SIG-M5 (cell line): ENCODE data around the gene MC1R.
"Not testable (repeated sequence)": the region's sequence is repeated elsewhere in the genome, so short reads cannot be mapped to it uniquely, and the experiment has no call there.

Source experiments
- DNase-seq: peaks from one replicate; lab custom pipeline; 2025; lab: John Stamatoyannopoulos, UW

MC1R gene

DNA sequence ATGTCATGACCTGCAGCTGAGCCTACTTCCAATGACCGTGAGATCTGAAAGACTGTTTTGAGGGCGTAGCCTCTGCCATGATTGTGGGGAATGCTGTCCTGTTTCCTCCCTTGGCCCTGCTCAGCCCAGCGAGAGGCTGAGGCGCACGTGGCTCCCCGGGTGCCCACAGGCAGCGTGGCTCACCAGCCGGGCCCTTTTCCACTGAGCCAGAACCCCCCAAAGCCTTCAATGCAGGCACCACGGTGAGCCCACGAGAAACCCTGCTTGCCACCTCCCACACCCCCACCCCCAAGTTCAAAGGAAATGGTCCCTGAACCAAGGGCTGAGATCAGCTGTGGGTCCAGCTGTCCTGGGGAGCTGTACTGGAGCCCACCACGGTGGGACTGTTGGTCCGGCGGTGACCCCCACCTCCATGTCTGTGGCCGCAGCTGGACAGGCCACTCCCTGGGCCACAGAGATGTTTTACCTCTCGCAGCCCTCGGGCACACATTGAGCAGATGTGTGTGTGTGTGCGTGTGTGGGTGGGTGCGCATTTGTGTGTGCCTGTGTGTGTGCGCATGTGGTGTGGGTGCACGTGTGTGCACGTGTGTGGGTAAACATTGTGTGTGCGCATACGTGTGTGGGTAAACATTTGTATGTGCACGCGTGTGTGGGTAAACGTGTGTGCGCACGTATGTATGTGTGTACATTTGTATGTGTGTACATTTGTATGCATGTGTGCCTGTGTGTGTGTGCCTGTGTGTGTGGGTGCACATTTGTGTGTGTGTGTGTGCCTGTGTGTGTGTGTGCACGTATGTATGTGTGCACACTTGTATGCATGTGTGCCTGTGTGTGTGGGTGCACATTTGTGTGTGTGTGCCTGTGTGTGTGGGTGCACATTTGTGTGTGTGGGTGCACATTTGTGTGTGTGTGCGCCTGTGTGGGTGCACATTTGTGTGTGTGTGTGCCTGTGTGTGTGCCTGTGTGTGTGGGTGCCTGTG, 5.0 kb upstream of the MC1R start:
- no peak for DNase-seq

DNA sequence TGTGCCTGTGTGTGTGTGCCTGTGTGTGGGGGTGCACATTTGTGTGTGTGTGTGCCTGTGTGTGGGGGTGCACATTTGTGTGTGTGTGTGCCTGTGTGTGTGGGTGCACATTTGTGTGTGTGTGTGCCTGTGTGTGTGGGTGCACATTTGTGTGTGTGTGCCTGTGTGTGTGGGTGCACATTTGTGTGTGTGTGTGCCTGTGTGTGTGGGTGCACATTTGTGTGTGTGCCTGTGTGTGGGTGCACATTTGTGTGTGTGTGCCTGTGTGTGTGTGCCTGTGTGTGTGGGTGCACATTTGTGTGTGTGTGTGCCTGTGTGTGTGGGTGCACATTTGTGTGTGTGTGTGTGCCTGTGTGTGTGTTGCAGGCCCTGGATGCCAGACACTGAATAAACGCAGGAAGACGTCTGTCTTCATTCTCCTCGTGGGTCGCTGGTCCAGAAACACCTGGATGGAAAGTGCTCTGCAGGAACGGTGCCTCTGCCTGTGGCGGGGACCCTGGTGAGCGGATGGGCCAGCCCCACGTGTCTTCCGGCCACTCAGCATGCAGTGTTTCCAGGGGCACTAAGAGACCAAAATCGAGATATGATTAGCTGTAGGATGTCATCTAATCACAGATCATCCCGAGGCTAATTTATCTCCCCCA, 3.9 kb upstream of the MC1R start:
- DNase-seq, result not testable (repeated sequence)

DNA sequence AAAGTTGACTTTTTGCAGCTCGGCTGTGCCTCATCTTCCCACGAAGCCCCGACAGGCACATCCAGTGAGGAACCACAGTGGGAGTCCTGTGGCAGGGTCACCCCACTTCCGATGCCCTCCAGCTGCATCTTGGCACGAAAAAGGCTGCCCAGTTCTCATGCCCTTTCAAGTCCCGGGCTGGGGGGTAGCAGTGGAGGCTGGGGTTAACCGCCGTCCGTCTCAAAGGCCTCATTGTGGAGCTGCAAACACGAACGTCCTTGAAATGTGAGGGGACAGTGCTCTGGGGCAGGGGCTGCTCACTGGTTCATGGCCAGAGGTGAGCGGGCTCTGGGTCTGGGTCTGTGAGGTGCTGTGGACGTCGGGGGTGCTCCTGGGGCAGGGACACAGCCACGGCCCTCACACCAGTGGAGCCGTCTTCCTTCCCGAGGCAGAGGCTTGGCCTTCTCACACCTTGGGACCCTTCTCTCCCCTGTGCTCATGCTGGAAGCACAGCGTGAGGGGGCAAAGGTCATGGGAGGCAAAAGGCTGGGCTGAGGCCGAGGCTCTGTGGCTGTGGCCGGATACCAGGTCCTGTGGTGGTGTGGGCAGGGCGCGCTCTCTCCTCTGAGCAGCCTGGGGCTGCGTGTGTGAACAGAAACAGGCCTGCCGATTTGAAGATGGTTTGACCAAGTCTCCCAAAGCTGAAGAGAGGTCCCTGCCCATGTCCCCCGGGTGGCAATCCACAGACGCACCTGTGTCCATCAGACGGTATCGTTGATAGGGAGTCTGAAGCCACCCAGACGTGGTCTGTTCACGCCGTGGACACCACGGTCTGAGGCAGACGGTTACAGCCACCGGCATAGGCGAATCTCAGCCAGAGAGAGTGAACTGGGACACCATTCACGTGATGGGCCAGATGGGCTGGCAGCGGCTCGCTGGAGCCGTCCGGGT, 3.1 kb upstream of the MC1R start:
- DNase-seq, result no peak

- DNase-seq, result no peak
These were observed 749 bp upstream of the MC1R start for GRCh38 chr16:89917773-89918452.

DNA sequence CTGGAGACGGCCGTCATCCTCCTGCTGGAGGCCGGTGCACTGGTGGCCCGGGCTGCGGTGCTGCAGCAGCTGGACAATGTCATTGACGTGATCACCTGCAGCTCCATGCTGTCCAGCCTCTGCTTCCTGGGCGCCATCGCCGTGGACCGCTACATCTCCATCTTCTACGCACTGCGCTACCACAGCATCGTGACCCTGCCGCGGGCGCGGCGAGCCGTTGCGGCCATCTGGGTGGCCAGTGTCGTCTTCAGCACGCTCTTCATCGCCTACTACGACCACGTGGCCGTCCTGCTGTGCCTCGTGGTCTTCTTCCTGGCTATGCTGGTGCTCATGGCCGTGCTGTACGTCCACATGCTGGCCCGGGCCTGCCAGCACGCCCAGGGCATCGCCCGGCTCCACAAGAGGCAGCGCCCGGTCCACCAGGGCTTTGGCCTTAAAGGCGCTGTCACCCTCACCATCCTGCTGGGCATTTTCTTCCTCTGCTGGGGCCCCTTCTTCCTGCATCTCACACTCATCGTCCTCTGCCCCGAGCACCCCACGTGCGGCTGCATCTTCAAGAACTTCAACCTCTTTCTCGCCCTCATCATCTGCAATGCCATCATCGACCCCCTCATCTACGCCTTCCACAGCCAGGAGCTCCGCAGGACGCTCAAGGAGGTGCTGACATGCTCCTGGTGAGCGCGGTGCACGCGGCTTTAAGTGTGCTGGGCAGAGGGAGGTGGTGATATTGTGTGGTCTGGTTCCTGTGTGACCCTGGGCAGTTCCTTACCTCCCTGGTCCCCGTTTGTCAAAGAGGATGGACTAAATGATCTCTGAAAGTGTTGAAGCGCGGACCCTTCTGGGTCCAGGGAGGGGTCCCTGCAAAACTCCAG, 1.1 kb downstream of the MC1R start:
- no peak for DNase-seq

- no peak for DNase-seq
These were observed 2.1 kb downstream of the MC1R start for GRCh38 chr16:89920723-89921122.

GRCh38 chr16:89921131-89921701, 2.6 kb downstream of the MC1R start:
- DNase-seq, result no peak

GRCh38 chr16:89921702-89922476, 3.2 kb downstream of the MC1R start:
- DNase-seq, result no peak

GRCh38 chr16:89922477-89922883, 3.8 kb downstream of the MC1R start:
- DNase-seq, result no peak

- no peak for DNase-seq
These were observed 4.4 kb downstream of the MC1R start, which contains the start of gene TUBB3 for GRCh38 chr16:89922884-89923639. Gene TUBB3, plus strand, starts transcription at chr16:89923342. Its CDS starts 60 bp downstream, at chr16:89923402.

GRCh38 chr16:89923640-89924296, 5.1 kb downstream of the MC1R start:
- no peak for DNase-seq

DNA sequence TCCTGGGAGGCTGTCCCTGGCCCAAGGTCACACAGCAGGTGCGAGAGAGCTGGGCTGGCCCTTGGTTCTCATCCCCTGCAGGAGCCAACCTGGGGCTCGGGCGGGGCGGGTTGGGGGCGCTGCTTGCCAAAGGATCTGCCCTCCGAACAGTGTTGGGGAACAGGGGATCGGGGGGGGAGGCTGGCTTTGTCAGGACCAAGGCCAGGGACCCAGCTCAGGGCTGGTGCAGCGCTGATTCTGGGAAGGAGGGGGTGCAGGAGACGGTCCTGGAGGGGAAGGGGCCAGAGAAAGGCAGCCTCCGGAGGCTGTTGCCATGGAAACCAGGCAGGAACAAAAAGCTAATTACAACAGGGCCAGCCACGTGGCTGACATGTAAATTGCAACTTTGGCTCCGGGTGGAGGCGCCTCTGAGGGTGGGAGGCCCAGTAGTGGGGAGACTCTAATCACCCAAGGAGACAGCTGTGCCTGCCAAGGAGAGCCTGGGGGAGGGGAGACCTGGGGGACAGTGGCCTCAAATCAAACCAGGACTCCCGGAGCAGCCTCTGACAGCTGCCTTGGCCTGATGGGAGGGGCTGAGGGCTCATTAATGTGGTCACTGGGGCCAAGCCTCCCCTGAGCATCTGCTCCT, 5.7 kb downstream of the MC1R start:
- no peak for DNase-seq

DNA sequence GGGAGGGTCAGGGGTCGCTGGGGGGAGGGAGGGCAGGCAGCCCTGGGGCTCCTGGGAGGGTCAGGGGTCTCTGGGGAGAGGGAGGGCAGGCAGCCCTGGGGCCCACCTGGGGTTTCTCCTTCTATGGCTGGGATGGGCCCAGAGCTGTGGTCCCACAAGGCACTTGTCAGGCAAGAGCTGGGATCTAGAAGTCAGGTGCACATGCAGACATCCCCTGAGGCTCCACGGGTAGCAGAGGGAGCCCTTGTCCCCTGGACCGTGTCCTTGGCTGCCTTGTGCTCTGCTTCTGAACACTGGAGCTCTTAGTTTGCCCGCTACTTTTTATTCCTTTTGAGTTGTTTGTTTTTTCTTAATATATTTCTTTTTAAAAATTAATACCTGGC, 6.3 kb downstream of the MC1R start:
- DNase-seq, result no peak

- DNase-seq, result no peak
These were observed 7.0 kb downstream of the MC1R start for GRCh38 chr16:89925596-89926079.

- no peak for DNase-seq
These were observed 12.7 kb downstream of the MC1R start for GRCh38 chr16:89931305-89931896.

GRCh38 chr16:89931964-89932363, 13.3 kb downstream of the MC1R start:
- DNase-seq, result no peak

DNA sequence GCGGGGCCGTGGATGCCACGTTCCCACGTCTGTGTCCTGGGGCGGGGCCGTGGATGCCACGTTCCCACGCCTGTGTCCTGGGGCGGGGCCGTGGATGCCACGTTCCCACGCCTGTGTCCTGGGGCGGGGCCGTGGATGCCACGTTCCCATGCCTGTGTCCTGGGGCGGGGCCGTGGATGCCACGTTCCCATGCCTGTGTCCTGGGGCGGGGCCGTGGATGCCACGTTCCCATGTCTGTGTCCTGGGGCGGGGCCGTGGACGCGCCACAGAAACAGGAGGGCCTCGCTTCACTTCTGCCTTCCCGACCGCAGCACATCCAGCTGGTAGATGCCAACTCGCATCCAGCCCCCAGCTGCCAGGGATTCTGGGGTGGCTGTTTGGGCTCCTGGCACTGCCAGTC, 15.4 kb downstream of the MC1R start:
- DNase-seq, result not testable (repeated sequence)
